Measurements from ENCODE around the gene EFL1.

DNA sequence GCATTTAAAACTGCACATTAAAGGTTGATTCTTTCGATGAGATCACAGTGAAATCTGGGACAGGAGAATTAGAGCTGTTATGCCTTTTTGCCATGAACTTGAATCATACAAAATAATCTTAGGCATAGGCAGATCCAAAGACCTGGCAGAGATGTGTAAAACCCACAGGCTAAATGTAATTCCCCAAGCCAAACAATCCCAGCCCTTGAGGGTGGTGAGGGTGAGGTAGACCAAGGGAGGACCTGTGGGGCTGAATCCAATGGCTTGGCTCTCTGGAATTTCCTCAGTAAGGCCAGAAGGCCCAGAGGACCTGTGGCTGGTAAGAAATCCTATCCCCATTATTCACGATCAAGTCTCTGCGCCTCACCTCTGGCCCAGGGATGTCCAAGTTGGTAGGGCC, 136.2 kb downstream of the EFL1 start:
- TF ChIP-seq, protein P1, sequence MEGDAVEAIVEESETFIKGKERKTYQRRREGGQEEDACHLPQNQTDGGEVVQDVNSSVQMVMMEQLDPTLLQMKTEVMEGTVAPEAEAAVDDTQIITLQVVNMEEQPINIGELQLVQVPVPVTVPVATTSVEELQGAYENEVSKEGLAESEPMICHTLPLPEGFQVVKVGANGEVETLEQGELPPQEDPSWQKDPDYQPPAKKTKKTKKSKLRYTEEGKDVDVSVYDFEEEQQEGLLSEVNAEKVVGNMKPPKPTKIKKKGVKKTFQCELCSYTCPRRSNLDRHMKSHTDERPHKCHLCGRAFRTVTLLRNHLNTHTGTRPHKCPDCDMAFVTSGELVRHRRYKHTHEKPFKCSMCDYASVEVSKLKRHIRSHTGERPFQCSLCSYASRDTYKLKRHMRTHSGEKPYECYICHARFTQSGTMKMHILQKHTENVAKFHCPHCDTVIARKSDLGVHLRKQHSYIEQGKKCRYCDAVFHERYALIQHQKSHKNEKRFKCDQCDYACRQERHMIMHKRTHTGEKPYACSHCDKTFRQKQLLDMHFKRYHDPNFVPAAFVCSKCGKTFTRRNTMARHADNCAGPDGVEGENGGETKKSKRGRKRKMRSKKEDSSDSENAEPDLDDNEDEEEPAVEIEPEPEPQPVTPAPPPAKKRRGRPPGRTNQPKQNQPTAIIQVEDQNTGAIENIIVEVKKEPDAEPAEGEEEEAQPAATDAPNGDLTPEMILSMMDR (IDR thresholded peaks at IDR 0.05; ENCODE audit: poor library complexity, severe bottlenecking) = no peak
- TF ChIP-seq POLR2AphosphoS5 (IDR thresholded peaks at IDR 0.05) = no peak
